ENCODE data around the gene ARMC7.

DNA sequence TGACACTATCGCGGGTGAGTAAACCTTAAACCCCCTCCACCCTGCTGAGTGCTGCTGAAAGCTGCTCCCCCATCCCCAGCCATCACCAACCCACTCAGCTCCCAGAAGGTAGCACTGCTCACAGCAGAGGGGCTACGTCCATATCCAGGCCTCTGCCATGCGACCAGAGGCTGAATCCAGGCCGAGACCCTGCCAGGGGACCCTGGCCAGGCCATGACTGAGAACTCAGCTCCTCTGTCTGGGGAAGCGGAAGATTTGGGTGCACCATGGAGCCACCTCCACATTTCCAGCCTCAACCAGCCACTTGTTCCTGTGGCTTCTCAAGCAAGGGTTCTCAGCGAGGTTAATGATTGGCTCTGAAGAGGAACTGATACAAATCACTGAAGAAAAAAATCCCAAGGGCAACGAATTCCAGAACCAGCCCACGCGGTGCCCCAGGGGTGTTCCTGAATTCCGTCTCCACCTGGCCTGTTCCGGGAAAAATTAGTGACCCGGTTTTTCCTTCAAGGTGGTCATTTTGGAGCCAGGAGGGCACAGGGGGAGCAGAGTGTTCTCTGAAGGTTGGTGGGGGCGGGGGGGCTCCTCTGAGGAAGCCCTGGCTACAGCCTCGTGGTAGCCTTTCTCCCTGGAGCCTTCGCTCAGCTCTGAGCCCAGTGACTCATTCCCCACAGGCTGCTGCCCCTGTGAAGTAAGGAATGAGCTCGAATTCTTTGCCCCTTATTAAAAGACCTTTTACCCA lies 31.3 kb upstream of the ARMC7 start:
- TF ChIP-seq, protein P1, sequence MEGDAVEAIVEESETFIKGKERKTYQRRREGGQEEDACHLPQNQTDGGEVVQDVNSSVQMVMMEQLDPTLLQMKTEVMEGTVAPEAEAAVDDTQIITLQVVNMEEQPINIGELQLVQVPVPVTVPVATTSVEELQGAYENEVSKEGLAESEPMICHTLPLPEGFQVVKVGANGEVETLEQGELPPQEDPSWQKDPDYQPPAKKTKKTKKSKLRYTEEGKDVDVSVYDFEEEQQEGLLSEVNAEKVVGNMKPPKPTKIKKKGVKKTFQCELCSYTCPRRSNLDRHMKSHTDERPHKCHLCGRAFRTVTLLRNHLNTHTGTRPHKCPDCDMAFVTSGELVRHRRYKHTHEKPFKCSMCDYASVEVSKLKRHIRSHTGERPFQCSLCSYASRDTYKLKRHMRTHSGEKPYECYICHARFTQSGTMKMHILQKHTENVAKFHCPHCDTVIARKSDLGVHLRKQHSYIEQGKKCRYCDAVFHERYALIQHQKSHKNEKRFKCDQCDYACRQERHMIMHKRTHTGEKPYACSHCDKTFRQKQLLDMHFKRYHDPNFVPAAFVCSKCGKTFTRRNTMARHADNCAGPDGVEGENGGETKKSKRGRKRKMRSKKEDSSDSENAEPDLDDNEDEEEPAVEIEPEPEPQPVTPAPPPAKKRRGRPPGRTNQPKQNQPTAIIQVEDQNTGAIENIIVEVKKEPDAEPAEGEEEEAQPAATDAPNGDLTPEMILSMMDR (IDR thresholded peaks at IDR 0.05) = no peak
- no peak for TF ChIP-seq POLR2A (IDR thresholded peaks at IDR 0.05)
- peak in 1 of 3 donors; percentile 28 for TF ChIP-seq POLR2AphosphoS5 (IDR thresholded peaks at IDR 0.05)

All from breast epithelium (tissue), 3 donors.